Smooth muscle cell (in vitro differentiated cells): ENCODE results near the gene CBFA2T3. TPM values are rescaled to one million over a fixed set of nuclear protein-coding genes. Genes with fewer than 3 reads are reported as not detected.

ENCODE experiments used
- DNase-seq: peaks from one replicate; lab custom pipeline; 2025; ENCODE audit not compliant: unreplicated experiment; lab: John Stamatoyannopoulos, UW
- H2AFZ ChIP-seq: fragments of 200-600 bp; sonication (generic); 2 replicates; pipeline ENCODE4 v1.6.0; 2016; ENCODE audit warnings: antibody characterized with exemption, low read depth, mild to moderate bottlenecking
- H3F3A ChIP-seq: fragments of 200-600 bp; sonication (generic); 2 replicates; pipeline ENCODE4 v1.6.0; 2017; ENCODE audit warnings: antibody characterized with exemption, low read depth
- H3K27ac ChIP-seq: fragments of 200-600 bp; sonication (generic); 2 replicates; pipeline ENCODE4 v1.5.1; 2016; ENCODE audit warnings: low read depth, mild to moderate bottlenecking
- H3K27me3 ChIP-seq: fragments of 200-600 bp; sonication (generic); 2 replicates; pipeline ENCODE4 v1.6.1; 2016; ENCODE audit warnings: low read depth, mild to moderate bottlenecking
- H3K36me3 ChIP-seq: fragments of 200-600 bp; sonication (generic); 2 replicates; pipeline ENCODE4 v1.5.1; 2016; ENCODE audit warnings: low read depth
- H3K4me1 ChIP-seq: fragments of 200-600 bp; sonication (generic); 2 replicates; pipeline ENCODE4 v1.5.1; 2016; ENCODE audit warnings: low read depth
- H3K4me2 ChIP-seq: fragments of 200-600 bp; sonication (generic); 2 replicates; pipeline ENCODE4 v1.6.0; 2016; ENCODE audit warnings: mild to moderate bottlenecking
- H3K4me3 ChIP-seq: fragments of 200-600 bp; sonication (generic); 2 replicates; pipeline ENCODE4 v1.5.1; 2016; ENCODE audit warnings: mild to moderate bottlenecking
- H3K79me2 ChIP-seq: fragments of 200-600 bp; sonication (generic); 2 replicates; pipeline ENCODE4 v1.6.0; 2016; ENCODE audit warnings: low read depth, mild to moderate bottlenecking
- H3K9ac ChIP-seq: fragments of 200-600 bp; sonication (generic); 2 replicates; pipeline ENCODE4 v1.6.0; 2016; ENCODE audit warnings: low read depth
- H3K9me3 ChIP-seq: fragments of 200-600 bp; sonication (generic); replicated peaks from 2 replicates; pipeline ENCODE4 v1.5.1; 2016; ENCODE audit warnings: low read depth
- H4K20me1 ChIP-seq: fragments of 200-600 bp; sonication (generic); 2 replicates; pipeline ENCODE4 v1.6.0; 2016; ENCODE audit warnings: low read depth
- CTCF ChIP-seq: fragments of 200-600 bp; sonication (generic); IDR thresholded peaks from 2 replicates; pipeline ENCODE4 v1.5.1; 2017; ENCODE audit warnings: borderline replicate concordance, mild to moderate bottlenecking, antibody characterized with exemption; ENCODE audit not compliant: insufficient read depth, poor library complexity, severe bottlenecking
- WGBS: methylation state at CpG from one replicate; pipeline ENCODE4 v1.1.7; 2016; ENCODE audit warnings: low lambda C conversion rate; 5-methylcytosine and 5-hydroxymethylcytosine counted together
- polyA plus RNA-seq: library from polyadenylated mRNA; unstranded; fragments of >200 nt; fragmentation: Nextera tagmentation; extraction: Ambion mirVana; gene quantifications from 2 replicates; pipeline ENCODE4 v1.2.1, GENCODE V29; 2016
- total RNA-seq: library from RNA; depleted of rRNA; stranded (reverse); fragments of >200 nt; gene quantifications from 2 replicates; pipeline ENCODE4 v1.2.3, GENCODE V29; 2014

Gene CBFA2T3
- total and polyA plus RNA-seq, 2 experiments from 2014 or later: 0.25 TPM; not detected in 1

GRCh38 chr16:88979353-88980015 is 2.5 kb upstream of the CBFA2T3 start:
- no peak for DNase-seq
- Histone ChIP-seq H3K4me3 (no peak overlapping the region), H3K36me3 (no peaks in the 10 kb centered on the region), H3K4me1 (no peaks in the 10 kb centered on the region), H2AFZ (no peak overlapping the region), H4K20me1 (no peaks in the 10 kb centered on the region), H3K9ac (no peak overlapping the region), H3K79me2 (no peaks in the 10 kb centered on the region), H3K27ac (no peak overlapping the region), H3K4me2 (no peak overlapping the region), H3K27me3 (no peaks in the 10 kb centered on the region), H3F3A (no peaks in the 10 kb centered on the region), H3K9me3 (no peaks in the 10 kb centered on the region)
- TF ChIP-seq CTCF: no peak
- 93% methylated on average over 2 of the region's 3 CpGs for WGBS

GRCh38 chr16:88978608-88979346 is 1.8 kb upstream of the CBFA2T3 start:
- no peak overlapping the region for H3K4me3 ChIP-seq
- H3K4me2 ChIP-seq: no peak overlapping the region
- no peak overlapping the region for H2AFZ ChIP-seq
- H3F3A ChIP-seq: no peaks in the 10 kb centered on the region
- no peak for TF ChIP-seq CTCF
- H4K20me1 ChIP-seq: no peaks in the 10 kb centered on the region
- no peaks in the 10 kb centered on the region for H3K79me2 ChIP-seq
- H3K36me3 ChIP-seq: no peaks in the 10 kb centered on the region
- 90% methylated on average over 18 of the region's 21 CpGs for WGBS
- no peaks in the 10 kb centered on the region for H3K27me3 ChIP-seq
- DNase-seq: no peak
- H3K4me1 ChIP-seq: no peaks in the 10 kb centered on the region
- H3K9me3 ChIP-seq: no peaks in the 10 kb centered on the region
- H3K27ac ChIP-seq: no peak overlapping the region
- no peak overlapping the region for H3K9ac ChIP-seq

- H3K36me3 ChIP-seq: no peaks in the 10 kb centered on the region
- no peak overlapping the region for H3K4me3 ChIP-seq
- no peaks in the 10 kb centered on the region for H3K4me1 ChIP-seq
- 88% methylated on average over 27 of the region's 27 CpGs for WGBS
- H3K4me2 ChIP-seq: no peak overlapping the region
- no peak overlapping the region for H3K27ac ChIP-seq
- H3F3A ChIP-seq: no peaks in the 10 kb centered on the region
- H3K9me3 ChIP-seq: no peaks in the 10 kb centered on the region
- no peaks in the 10 kb centered on the region for H3K79me2 ChIP-seq
- DNase-seq: no peak
- H2AFZ ChIP-seq: no peak overlapping the region
- no peak overlapping the region for H3K9ac ChIP-seq
- H4K20me1 ChIP-seq: no peaks in the 10 kb centered on the region
- no peak for TF ChIP-seq CTCF
- H3K27me3 ChIP-seq: no peaks in the 10 kb centered on the region
Measured at GRCh38 chr16:88977812-88978607, 1.0 kb upstream of the CBFA2T3 start.
